ENCODE measurements around the gene UNC13C. TPM values are rescaled to one million over a fixed set of nuclear protein-coding genes. Genes with fewer than 3 reads are reported as not detected.

The UNC13C gene
- total and polyA plus RNA-seq, 10 of the 15 experiments (the other 5 are each of a cell fraction or from before 2014, with no cell fraction given): 9.9 to 81.3 (median 25.0) TPM

GRCh38 chr15:54150255-54150654 is 172.0 kb downstream of the UNC13C start:
- intact Hi-C loops (cut with micrococcal nuclease; ENCODE audit: unreplicated experiment) (loop anchor here (1.0 to 2.0 kb wide), 2 partner anchors 139 to 433 kb away; no protein-coding TSS in a partner anchor), in situ Hi-C loops (cut with MboI) (no loop called here)
- Histone ChIP-seq H4K20me1 (ENCODE audit: control insufficient read depth, insufficient read depth) (no peaks in the 10 kb centered on the region), H3K4me2 (ENCODE audit: control insufficient read depth, insufficient read depth) (no peak overlapping the region), H2AFZ (ENCODE audit: control insufficient read depth, low read depth, low read length) (no peak overlapping the region), H3K4me1 (ENCODE audit: control insufficient read depth, insufficient read depth, low read length) (no peaks in the 10 kb centered on the region), H3K9ac (ENCODE audit: control insufficient read depth, insufficient read depth, low read length) (no peak overlapping the region), H3K9me3 (replicated peaks; ENCODE audit: control insufficient read depth, insufficient read depth, low read length) (no peaks in the 10 kb centered on the region), H3K4me3 (no peak overlapping the region), H3K27me3 (replicated peaks in 1 of 2; ENCODE audit: control insufficient read depth in 2 of 2, insufficient read depth in 2 of 2, low read length in 1 of 2) (no peaks in the 10 kb centered on the region), H3K79me2 (ENCODE audit: control insufficient read depth, insufficient read depth, low read length) (no peaks in the 10 kb centered on the region), H3K27ac (ENCODE audit: control insufficient read depth, insufficient read depth) (no peak overlapping the region), H3K36me3 (ENCODE audit: control insufficient read depth in 2 of 2, insufficient read depth in 2 of 2, low read length in 1 of 2) (no peaks in the 10 kb centered on the region)
- ChIA-PET RAD21 (ENCODE audit: unreplicated experiment) (interaction anchor here (0.6 to 3.5 kb wide), 44 partner anchors 10 to 959 kb away, joined by 3 to 28 read pairs (median 5); partner anchors contain the start of gene UNC13C), SMC1A (ENCODE audit: uncharacterized antibody, unreplicated experiment) (interaction anchor here (0.7 to 4.7 kb wide), 43 partner anchors 9 to 432 kb away, joined by 3 to 48 read pairs (median 4); partner anchors contain the start of gene UNC13C), POLR2A (interaction anchor here (0.6 to 2.0 kb wide), 7 partner anchors 40 to 433 kb away, joined by 3 to 6 read pairs (median 3); no protein-coding TSS in a partner anchor), CTCF (interaction anchor here (0.6 to 3.1 kb wide), 10 partner anchors 8 to 176 kb away, joined by 3 to 13 read pairs (median 4); no protein-coding TSS in a partner anchor)
- FAIRE-seq (no peak), ATAC-seq (peak; percentile 96), DNase-seq (ENCODE audit: low read depth, low spot score) (peak; percentile 69)
- 20% methylated on average over 4 of the region's 4 CpGs for WGBS (ENCODE audit: insufficient coverage, insufficient replicate concordance, low lambda C conversion rate, missing lambda C conversion rate)
- BruUV-seq (replicated peaks): no TSS peak
- TF ChIP-seq MLLT1 (IDR thresholded peaks at IDR 0.05) (peak; percentile 92), GATAD2B (conservative IDR thresholded peaks at IDR 0.05; ENCODE audit: low read depth) (0 out of 2 replicates have a peak, but pooled peaks have one; percentile 48), KDM1A (IDR thresholded peaks at IDR 0.05; ENCODE audit: borderline replicate concordance) (no peak), BCL11A (IDR thresholded peaks at IDR 0.05; ENCODE audit: low read depth, low read length) (peak; percentile 94), RAD21 (IDR thresholded peaks at IDR 0.05; ENCODE audit: insufficient read depth, low read depth, low read length) (peak; percentile 0; the same call in 1 of the 2 replicates), NFIC (IDR thresholded peaks at IDR 0.05; ENCODE audit: low read depth, low read length) (peak; percentile 18; the same call in 1 of the 2 replicates), POU2F2 (IDR thresholded peaks at IDR 0.05; ENCODE audit: borderline replicate concordance, low read depth, low read length) (peak; percentile 60; the same call in 1 of the 3 replicates), BHLHE40 (IDR thresholded peaks at IDR 0.05; ENCODE audit: borderline replicate concordance in 1 of 2, low read depth in 2 of 2, low read length in 1 of 2) (peak; percentile 62 to 88)
- TF ChIP-seq, protein P1, sequence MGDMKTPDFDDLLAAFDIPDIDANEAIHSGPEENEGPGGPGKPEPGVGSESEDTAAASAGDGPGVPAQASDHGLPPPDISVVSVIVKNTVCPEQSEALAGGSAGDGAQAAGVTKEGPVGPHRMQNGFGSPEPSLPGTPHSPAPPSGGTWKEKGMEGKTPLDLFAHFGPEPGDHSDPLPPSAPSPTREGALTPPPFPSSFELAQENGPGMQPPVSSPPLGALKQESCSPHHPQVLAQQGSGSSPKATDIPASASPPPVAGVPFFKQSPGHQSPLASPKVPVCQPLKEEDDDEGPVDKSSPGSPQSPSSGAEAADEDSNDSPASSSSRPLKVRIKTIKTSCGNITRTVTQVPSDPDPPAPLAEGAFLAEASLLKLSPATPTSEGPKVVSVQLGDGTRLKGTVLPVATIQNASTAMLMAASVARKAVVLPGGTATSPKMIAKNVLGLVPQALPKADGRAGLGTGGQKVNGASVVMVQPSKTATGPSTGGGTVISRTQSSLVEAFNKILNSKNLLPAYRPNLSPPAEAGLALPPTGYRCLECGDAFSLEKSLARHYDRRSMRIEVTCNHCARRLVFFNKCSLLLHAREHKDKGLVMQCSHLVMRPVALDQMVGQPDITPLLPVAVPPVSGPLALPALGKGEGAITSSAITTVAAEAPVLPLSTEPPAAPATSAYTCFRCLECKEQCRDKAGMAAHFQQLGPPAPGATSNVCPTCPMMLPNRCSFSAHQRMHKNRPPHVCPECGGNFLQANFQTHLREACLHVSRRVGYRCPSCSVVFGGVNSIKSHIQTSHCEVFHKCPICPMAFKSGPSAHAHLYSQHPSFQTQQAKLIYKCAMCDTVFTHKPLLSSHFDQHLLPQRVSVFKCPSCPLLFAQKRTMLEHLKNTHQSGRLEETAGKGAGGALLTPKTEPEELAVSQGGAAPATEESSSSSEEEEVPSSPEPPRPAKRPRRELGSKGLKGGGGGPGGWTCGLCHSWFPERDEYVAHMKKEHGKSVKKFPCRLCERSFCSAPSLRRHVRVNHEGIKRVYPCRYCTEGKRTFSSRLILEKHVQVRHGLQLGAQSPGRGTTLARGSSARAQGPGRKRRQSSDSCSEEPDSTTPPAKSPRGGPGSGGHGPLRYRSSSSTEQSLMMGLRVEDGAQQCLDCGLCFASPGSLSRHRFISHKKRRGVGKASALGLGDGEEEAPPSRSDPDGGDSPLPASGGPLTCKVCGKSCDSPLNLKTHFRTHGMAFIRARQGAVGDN (IDR thresholded peaks at IDR 0.05): peak; percentile 66
- TF ChIP-seq, protein P2, sequence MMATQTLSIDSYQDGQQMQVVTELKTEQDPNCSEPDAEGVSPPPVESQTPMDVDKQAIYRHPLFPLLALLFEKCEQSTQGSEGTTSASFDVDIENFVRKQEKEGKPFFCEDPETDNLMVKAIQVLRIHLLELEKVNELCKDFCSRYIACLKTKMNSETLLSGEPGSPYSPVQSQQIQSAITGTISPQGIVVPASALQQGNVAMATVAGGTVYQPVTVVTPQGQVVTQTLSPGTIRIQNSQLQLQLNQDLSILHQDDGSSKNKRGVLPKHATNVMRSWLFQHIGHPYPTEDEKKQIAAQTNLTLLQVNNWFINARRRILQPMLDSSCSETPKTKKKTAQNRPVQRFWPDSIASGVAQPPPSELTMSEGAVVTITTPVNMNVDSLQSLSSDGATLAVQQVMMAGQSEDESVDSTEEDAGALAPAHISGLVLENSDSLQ (IDR thresholded peaks at IDR 0.05): peak; percentile 64
- TF ChIP-seq, protein P3, sequence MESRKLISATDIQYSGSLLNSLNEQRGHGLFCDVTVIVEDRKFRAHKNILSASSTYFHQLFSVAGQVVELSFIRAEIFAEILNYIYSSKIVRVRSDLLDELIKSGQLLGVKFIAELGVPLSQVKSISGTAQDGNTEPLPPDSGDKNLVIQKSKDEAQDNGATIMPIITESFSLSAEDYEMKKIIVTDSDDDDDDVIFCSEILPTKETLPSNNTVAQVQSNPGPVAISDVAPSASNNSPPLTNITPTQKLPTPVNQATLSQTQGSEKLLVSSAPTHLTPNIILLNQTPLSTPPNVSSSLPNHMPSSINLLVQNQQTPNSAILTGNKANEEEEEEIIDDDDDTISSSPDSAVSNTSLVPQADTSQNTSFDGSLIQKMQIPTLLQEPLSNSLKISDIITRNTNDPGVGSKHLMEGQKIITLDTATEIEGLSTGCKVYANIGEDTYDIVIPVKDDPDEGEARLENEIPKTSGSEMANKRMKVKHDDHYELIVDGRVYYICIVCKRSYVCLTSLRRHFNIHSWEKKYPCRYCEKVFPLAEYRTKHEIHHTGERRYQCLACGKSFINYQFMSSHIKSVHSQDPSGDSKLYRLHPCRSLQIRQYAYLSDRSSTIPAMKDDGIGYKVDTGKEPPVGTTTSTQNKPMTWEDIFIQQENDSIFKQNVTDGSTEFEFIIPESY (IDR thresholded peaks at IDR 0.05): peak; percentile 16; the same call in 1 of the 2 replicates

All from GM12878 (cell line).